Coronary artery (tissue), 2 donors: ENCODE results near the gene SAV1.

Experiments used
- DNase-seq: peaks from one replicate; pipeline ENCODE4 v3.0.0-alpha.2; 2017; ENCODE audit warnings: low spot score
- H3K27ac ChIP-seq, 2 donors: fragments of 200-600 bp; sonication (generic); one replicate each; pipeline ENCODE4 v1.5.1; 2016 to 2019
- H3K4me3 ChIP-seq: fragments of 200-600 bp; sonication (generic); 2 replicates; pipeline ENCODE4 v1.5.1; 2016; ENCODE audit warnings: mild to moderate bottlenecking, moderate library complexity
- CTCF ChIP-seq: fragments of 200-600 bp; sonication (generic); IDR thresholded peaks from one replicate; pipeline ENCODE4 v1.5.1; 2019; ENCODE audit warnings: antibody characterized with exemption

SAV1 gene

GRCh38 chr14:50667996-50668825 is at the start of gene SAV1:
Gene SAV1, minus strand, starts transcription at chr14:50668306. Its CDS starts 339 bp downstream, at chr14:50667967.
- peak within 1 kb of the TSS; percentile 96 to 99 for H3K27ac ChIP-seq
- DNase-seq = peak; percentile 88
- peak within 1 kb of the TSS; percentile 85 for H3K4me3 ChIP-seq
- no peak for TF ChIP-seq CTCF

- no peak for DNase-seq
- TF ChIP-seq CTCF = no peak
- no peak overlapping the region for H3K27ac ChIP-seq
Measured at GRCh38 chr14:50717811-50718210, 49.7 kb upstream of the SAV1 start.

GRCh38 chr14:50714450-50715073 is 46.5 kb upstream of the SAV1 start:
- peak; percentile 38 for TF ChIP-seq CTCF
- no peak overlapping the region for H3K4me3 ChIP-seq
- no peak for DNase-seq

More at GRCh38 chr14:50717811-50718210, 49.7 kb upstream of the SAV1 start:
- H3K4me3 ChIP-seq = no peak overlapping the region

GRCh38 chr14:50711043-50711442 is 42.9 kb upstream of the SAV1 start:
- TF ChIP-seq CTCF = no peak
- Histone ChIP-seq H3K27ac (no peak overlapping the region), H3K4me3 (no peak overlapping the region)
- no peak for DNase-seq

More at GRCh38 chr14:50714450-50715073, 46.5 kb upstream of the SAV1 start:
- H3K27ac ChIP-seq = no peak overlapping the region

- H3K4me3 ChIP-seq = no peak overlapping the region
- no peak for TF ChIP-seq CTCF
- no peak for DNase-seq
- no peak overlapping the region for H3K27ac ChIP-seq
Measured at GRCh38 chr14:50705026-50705593, 37.0 kb upstream of the SAV1 start.

- no peak for TF ChIP-seq CTCF
- Histone ChIP-seq H3K27ac (no peak overlapping the region), H3K4me3 (no peak overlapping the region)
- DNase-seq = no peak
Measured at GRCh38 chr14:50704454-50705010, 36.4 kb upstream of the SAV1 start.
